Activated T-helper 1 cell treated with anti-CD3 and anti-CD28 coated beads, Interleukin-12 subunit alpha, Interleukin-12 subunit beta, Interleukin-2, Interleukin-4 antibody, amounts not matched to agents 30 ng/mL and 10 ng/mL and 1 ng/mL, durations not matched to agents 14 hours and 24 hours and 36 hours (primary cell): ENCODE data around the gene SLTM. TPM values are rescaled to one million over a fixed set of nuclear protein-coding genes. Genes with fewer than 3 reads are reported as not detected.
A peak's percentile ranks its signal among the peaks of the same experiment; 100 is the strongest.
"Not testable (repeated sequence)": the region's sequence is repeated elsewhere in the genome, so short reads cannot be mapped to it uniquely, and the experiment has no call there.

Experiments
- DNase-seq: peaks from one replicate; pipeline ENCODE4 v3.0.0; 2021; ENCODE audit warnings: low spot score
- H3K27ac Mint-ChIP-seq: one replicate; pipeline ENCODE4 v1.8.0; 2021; ENCODE audit warnings: mild to moderate bottlenecking, mixed read lengths
- H3K27me3 Mint-ChIP-seq: one replicate; pipeline ENCODE4 v1.8.0; 2022; ENCODE audit warnings: mild to moderate bottlenecking, moderate library complexity, mixed read lengths; ENCODE audit not compliant: insufficient read depth
- H3K36me3 Mint-ChIP-seq: one replicate; pipeline ENCODE4 v1.8.0; 2021; ENCODE audit warnings: low read depth, mixed read lengths
- H3K4me1 Mint-ChIP-seq: one replicate; pipeline ENCODE4 v1.8.0; 2021; ENCODE audit warnings: low read depth, mixed read lengths
- H3K4me3 Mint-ChIP-seq: one replicate; pipeline ENCODE4 v1.8.0; 2021; ENCODE audit warnings: mild to moderate bottlenecking, moderate library complexity, mixed read lengths
- H3K9me3 Mint-ChIP-seq: one replicate; pipeline ENCODE4 v1.8.0; 2021; ENCODE audit warnings: mixed read lengths
- intact Hi-C: fragments of 100-400 bp; cut with micrococcal nuclease; formaldehyde crosslinking; loops from one replicate; pipeline ENCODE4 v1.15.1; 2024
- total RNA-seq: library from RNA; stranded (reverse); gene quantifications from 2 replicates; pipeline ENCODE4 v1.2.3, GENCODE V29; 2022

The SLTM gene
- total RNA-seq, 1 donor from 2014 or later = 142 TPM

DNA sequence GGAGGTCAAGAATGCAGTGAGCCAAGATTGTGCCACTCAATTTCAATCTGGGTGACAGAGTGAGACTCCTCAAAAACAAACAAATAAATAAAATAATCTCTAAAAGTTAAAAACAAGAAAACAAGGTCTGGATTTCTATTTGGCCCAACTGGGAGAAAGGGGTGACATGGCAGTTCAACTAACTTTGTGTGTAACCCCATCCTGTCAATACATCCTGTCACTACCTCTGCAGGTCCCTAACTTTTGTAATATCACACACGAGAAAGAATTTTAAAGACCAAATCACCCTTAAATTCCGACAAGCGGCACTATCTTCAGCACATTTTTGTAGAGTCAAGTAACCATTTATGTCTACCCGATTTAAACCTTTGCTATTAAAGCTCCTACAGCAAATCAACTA, 10.2 kb downstream of the SLTM start:
- Mint-ChIP-seq H3K27ac (no peak overlapping the region), H3K36me3 (peaks cover 20% of the 10 kb centered on the region), H3K27me3 (no peaks in the 10 kb centered on the region)

DNA sequence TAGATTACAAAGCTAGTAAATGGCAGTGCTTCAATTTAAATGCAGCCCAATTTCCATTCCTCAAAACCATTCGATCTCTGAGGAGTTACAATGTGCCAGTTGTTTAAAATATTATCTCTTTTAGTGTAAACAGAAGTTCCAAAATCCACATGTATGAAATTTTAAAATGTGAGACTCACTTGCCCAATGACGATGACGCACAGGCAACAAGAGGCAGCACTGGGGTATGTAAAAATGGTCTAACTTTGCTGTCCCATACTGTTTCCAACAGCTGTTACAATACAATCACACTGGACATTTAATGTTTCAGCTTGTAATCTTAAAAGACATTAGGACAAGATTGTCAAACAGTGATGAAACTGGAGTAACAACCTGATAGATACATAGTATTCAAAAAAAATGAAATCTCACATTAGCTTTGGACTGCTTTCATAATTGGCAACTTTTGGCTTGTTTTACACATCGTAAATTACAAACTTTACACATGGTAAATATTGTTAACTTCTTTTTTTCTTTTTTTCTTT, 12.2 kb downstream of the SLTM start:
- no peaks in the 10 kb centered on the region for H3K9me3 Mint-ChIP-seq
- no peak overlapping the region for H3K4me3 Mint-ChIP-seq
- no peak overlapping the region for H3K27ac Mint-ChIP-seq
- intact Hi-C loops = no loop called here
- no peaks in the 10 kb centered on the region for H3K27me3 Mint-ChIP-seq
- DNase-seq = no peak
- H3K36me3 Mint-ChIP-seq = peaks cover 24% of the 10 kb centered on the region
- H3K4me1 Mint-ChIP-seq = peaks cover 26% of the 10 kb centered on the region

More for the DNA sequence above, 10.2 kb downstream of the SLTM start:
- H3K9me3 Mint-ChIP-seq = no peaks in the 10 kb centered on the region
- H3K4me3 Mint-ChIP-seq = no peak overlapping the region
- H3K4me1 Mint-ChIP-seq = peaks cover 18% of the 10 kb centered on the region
- DNase-seq = no peak
- intact Hi-C loops = no loop called here

DNA sequence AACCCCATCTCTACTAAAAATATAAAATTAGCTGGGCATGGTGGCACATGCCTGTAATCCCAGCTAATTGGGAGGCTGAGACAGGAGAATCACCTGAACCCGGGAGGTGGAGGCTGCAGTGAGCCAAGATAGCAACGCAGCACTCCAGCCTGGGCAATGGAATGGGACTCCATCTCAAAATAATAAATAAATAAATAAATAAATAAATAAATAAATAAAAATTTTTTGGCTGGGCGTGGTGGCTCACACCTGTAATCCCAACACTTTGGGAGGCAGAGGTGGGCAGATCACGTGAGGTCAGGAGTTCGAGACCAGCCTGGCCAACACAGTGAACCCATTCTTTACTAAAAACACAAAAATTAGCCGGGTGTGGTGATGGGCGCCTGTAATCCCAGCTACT, 13.0 kb downstream of the SLTM start:
- H3K9me3 Mint-ChIP-seq, intact Hi-C loops, H3K27me3 Mint-ChIP-seq, DNase-seq, H3K27ac Mint-ChIP-seq, H3K4me3 Mint-ChIP-seq: not testable (repeated sequence)
- peaks cover 22% of the 10 kb centered on the region for H3K4me1 Mint-ChIP-seq
- H3K36me3 Mint-ChIP-seq = peaks cover 20% of the 10 kb centered on the region

DNA sequence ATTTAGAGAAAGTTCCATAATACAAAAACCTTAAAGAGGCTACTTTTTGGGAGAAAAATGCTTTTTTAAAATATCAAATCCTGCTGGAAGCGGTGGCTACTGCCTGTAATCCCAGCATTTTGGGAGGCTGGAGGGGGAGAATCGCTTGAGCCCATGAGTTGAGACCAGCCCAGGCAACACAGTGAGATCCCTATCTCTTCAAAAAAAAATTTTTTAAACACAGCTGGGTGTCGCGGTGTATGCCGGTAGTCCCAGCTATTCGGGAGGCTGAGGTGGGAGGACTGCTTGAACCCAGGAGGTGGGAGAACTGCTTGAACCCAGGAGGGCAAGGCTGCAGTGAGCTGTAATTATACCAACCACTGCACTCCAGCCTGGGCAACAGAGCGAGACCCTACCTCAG, 14.2 kb downstream of the SLTM start:
- intact Hi-C loops = no loop called here
- peaks cover 26% of the 10 kb centered on the region for H3K36me3 Mint-ChIP-seq
- H3K4me3 Mint-ChIP-seq = no peak overlapping the region
- H3K4me1 Mint-ChIP-seq = peaks cover 31% of the 10 kb centered on the region
- DNase-seq = no peak
- no peak overlapping the region for H3K27ac Mint-ChIP-seq
- no peaks in the 10 kb centered on the region for H3K27me3 Mint-ChIP-seq
- H3K9me3 Mint-ChIP-seq = no peaks in the 10 kb centered on the region

DNA sequence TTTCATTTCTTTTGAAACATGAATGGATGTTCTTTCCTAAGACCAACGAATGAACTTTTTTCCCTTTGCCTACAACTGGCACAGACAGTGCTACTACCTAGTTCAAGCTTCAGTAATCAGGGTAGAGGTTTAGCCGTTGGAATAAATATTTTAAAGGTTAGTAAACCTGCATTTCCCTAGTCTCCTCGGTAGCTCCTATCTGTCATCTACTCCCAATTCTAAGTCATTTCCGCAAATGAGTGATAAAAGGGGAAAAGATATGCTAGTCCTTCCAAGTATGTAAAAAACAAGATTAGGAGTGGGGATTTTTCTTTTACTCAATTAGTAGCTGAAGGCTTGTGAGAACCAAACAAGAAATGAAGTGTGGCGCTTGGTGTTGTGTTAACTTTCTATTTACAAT, 15.2 kb downstream of the SLTM start:
- no peak overlapping the region for H3K27ac Mint-ChIP-seq
- no peaks in the 10 kb centered on the region for H3K27me3 Mint-ChIP-seq
- no peak overlapping the region for H3K4me3 Mint-ChIP-seq
- no peaks in the 10 kb centered on the region for H3K9me3 Mint-ChIP-seq
- no peak for DNase-seq
- H3K36me3 Mint-ChIP-seq = peaks cover 29% of the 10 kb centered on the region
- intact Hi-C loops = no loop called here
- H3K4me1 Mint-ChIP-seq = peaks cover 28% of the 10 kb centered on the region

DNA sequence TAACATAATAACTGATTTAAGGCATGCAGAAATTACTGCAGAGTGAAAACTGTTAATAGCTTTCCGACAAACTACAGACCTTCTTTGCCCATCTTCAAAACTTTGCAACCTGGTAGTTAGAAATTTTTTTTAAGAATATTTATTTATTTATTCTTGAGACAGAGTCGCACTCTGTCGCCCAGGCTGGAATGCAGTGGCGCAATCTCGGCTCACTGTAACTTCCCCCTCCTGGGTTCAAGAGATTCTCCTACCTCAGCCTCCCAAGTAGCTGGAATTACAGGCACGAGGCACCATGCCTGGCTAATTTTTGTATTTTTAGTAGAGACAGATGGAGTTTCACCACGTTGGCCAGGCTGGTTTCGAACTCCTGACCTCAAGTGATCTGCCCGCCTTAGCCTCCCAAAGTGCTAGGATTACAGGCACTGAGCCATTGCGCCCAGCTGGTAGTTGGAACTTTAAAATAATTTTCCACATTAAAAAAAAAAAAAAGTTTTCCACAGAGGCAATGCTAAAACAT, 15.8 kb downstream of the SLTM start:
- Mint-ChIP-seq H3K36me3 (peaks cover 26% of the 10 kb centered on the region), H3K4me1 (peaks cover 26% of the 10 kb centered on the region)
- intact Hi-C loops, H3K4me3 Mint-ChIP-seq, H3K27me3 Mint-ChIP-seq, H3K9me3 Mint-ChIP-seq, DNase-seq, H3K27ac Mint-ChIP-seq: not testable (repeated sequence)

DNA sequence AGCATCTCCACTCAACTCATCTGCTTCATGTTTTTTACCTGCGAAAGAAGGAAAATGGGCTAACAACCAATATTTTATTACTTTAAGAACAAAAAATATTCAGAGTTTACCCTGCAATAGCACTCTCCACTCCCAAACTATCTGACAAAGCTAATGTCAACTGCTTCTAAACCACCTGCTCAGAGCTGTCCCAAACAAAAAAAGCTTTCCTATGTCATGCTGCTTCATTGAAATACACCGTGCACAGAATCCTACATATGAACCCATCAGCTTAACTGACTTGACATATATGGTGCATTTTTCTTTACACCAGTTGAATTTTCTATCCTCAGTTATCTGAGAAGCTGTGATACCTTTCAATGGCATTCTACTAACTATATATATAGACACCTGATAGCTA, 16.5 kb downstream of the SLTM start:
- intact Hi-C loops = no loop called here
- Mint-ChIP-seq H3K27ac (no peak overlapping the region), H3K4me3 (no peak overlapping the region), H3K4me1 (peaks cover 26% of the 10 kb centered on the region), H3K27me3 (no peaks in the 10 kb centered on the region), H3K9me3 (no peaks in the 10 kb centered on the region), H3K36me3 (peaks cover 26% of the 10 kb centered on the region)
- DNase-seq = no peak

DNA sequence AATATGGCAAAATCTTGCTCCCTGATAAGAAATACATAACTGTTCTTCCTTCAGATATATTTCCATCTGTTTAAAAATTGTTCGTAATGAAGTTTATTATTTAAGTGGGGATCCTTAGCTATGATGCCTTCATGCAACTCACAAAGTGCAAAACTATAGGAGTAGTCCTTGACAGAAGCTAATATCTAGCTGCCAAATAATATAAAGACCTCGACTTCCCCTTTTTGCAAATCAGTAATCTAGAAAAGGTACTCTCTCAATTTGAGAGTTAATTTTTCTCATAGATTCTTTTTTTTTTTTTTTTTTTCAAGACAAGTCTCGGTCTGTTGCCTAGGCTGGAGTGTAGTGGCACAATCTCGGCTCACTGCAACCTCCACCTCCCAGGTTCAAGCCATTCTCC, 23.0 kb downstream of the SLTM start:
- Mint-ChIP-seq H3K27ac (no peak overlapping the region), H3K4me3 (no peak overlapping the region), H3K36me3 (peaks cover 53% of the 10 kb centered on the region), H3K27me3 (no peaks in the 10 kb centered on the region), H3K4me1 (peaks cover 57% of the 10 kb centered on the region), H3K9me3 (no peaks in the 10 kb centered on the region)
- intact Hi-C loops = no loop called here
- DNase-seq = no peak

DNA sequence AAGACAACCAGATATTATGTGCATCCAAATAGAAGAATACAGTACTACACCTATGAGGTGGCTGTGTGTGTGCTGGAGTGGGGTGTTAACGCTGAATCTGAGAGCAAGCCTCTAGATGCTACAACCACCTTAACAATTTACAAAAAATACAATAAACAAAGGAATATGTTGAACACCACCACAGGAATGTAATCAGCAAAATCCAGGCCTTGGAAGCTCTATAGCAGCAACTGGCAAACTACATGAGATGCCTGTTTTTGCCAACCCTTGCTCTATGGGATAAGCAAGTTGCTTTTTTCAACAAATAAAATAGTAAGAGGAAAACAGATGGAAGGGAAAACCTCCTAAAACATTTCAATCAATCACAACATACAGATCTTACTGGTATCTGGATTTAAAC, 23.9 kb downstream of the SLTM start:
- no peak for DNase-seq
- Mint-ChIP-seq H3K4me1 (peaks cover 52% of the 10 kb centered on the region), H3K9me3 (no peaks in the 10 kb centered on the region), H3K36me3 (peaks cover 48% of the 10 kb centered on the region), H3K27ac (peak overlapping the region; percentile 12), H3K27me3 (no peaks in the 10 kb centered on the region), H3K4me3 (no peak overlapping the region)
- intact Hi-C loops = no loop called here

DNA sequence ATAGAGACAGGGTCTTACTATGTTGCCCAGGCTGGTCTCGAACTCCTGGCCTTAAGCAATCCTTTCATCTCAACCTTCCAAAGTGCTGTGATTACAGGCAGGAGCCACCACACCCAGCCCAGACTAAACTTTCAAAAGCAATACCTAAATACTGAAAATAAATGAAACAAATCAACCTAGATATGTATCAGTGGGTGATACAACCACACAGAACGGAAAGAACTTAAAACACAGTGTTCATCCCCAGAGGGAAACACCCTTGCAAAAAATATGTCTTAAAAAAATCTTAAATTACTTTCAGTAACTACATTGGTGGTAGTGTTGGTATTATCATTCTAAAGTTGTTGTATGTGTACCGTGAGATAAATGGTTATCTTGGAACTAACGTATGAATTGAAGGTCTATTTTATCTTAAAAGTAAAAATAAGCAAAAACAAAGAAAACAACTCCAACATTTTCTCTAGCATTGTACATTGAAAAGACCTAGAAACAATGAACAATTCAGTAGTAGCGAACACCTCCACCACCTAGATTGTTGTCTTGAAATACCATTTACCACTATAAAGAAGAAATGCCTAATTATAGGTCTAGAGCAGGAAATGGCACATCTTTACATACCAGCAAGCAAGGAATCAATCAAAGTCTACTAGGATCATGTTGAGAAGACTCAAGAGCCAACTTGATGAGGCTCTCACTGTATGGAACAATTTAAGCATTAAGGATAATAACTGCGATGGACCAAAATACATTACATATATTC, 24.7 kb downstream of the SLTM start:
- DNase-seq = no peak
- no peaks in the 10 kb centered on the region for H3K9me3 Mint-ChIP-seq
- intact Hi-C loops = no loop called here
- peaks cover 41% of the 10 kb centered on the region for H3K36me3 Mint-ChIP-seq
- H3K27ac Mint-ChIP-seq = peak overlapping the region; percentile 65
- peaks cover 47% of the 10 kb centered on the region for H3K4me1 Mint-ChIP-seq
- no peak overlapping the region for H3K4me3 Mint-ChIP-seq
- H3K27me3 Mint-ChIP-seq = no peaks in the 10 kb centered on the region

DNA sequence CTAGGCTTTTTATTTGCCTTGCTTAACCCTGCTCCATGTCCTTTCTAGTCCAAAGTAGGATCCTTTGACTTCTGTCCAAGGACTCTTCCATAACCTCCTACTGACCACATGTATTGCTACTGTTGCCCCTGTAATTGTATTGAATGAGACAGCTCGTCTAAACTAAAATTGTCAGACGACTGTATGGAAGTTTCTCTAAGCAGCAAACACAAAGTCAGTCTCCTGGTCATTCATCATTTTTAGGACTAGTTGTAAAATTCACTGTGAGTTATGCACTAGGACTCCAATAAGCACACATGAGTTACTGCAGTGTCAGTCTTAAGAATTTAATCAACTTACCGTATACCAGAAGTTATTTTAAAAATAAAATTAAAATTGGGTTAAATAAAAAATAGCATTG, 32.8 kb downstream of the SLTM start:
- Mint-ChIP-seq H3K27ac (no peak overlapping the region), H3K4me3 (no peak overlapping the region), H3K36me3 (peaks cover 36% of the 10 kb centered on the region), H3K9me3 (no peaks in the 10 kb centered on the region), H3K4me1 (peaks cover 4% of the 10 kb centered on the region), H3K27me3 (no peaks in the 10 kb centered on the region)
- no peak for DNase-seq
- intact Hi-C loops = no loop called here

DNA sequence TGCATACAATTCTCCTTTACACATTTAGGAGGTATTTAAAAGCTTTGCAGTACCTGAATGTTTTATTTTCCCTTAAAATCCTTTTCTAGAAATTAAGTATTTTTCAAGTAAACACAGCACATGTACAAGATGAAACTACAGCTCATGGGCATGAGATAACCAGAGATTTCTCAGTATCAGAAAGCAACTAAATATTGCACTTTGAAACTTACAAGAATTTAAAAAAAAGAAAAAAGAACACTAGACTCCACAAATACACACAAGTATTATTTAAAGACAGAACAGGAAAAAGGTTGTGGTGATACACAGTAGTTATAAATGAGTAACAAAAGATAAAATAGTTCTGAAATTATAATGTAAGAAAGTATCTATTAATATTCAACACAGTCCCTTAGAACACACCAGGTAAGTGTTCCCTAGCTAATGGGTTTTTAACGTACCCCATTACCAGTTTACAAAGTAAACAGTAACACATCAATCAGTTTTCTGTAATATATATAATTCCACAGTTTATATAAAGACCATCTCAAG, 35.3 kb downstream of the SLTM start:
- H3K36me3 Mint-ChIP-seq = peaks cover 50% of the 10 kb centered on the region
- peaks cover 4% of the 10 kb centered on the region for H3K4me1 Mint-ChIP-seq
- intact Hi-C loops = no loop called here
- no peaks in the 10 kb centered on the region for H3K27me3 Mint-ChIP-seq
- no peaks in the 10 kb centered on the region for H3K9me3 Mint-ChIP-seq
- H3K27ac Mint-ChIP-seq = no peak overlapping the region
- DNase-seq = no peak
- no peak overlapping the region for H3K4me3 Mint-ChIP-seq

DNA sequence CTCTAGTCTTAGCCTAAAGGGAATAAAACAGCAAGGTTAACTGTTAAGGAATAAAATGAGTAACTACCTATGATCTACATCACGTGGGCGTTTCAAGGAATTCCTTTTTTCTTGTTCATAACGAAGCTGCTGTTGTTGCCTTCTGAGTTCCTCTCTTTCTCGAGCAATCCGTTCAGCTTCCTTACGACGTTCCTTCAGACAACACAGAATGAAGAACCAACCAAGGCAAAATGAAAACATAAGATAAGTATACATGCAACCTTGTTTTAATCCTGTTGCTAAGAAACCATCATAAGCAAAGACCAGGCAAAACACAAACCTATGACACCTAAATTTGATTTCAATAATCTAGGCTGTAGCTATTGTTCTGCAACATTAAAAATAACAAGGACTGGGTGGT, 44.1 kb downstream of the SLTM start:
- H3K4me3 Mint-ChIP-seq = no peak overlapping the region
- H3K27me3 Mint-ChIP-seq = no peaks in the 10 kb centered on the region
- peak overlapping the region; percentile 67 for H3K27ac Mint-ChIP-seq
- H3K9me3 Mint-ChIP-seq = no peaks in the 10 kb centered on the region
- peaks cover 71% of the 10 kb centered on the region for H3K36me3 Mint-ChIP-seq
- DNase-seq = no peak
- peaks cover 15% of the 10 kb centered on the region for H3K4me1 Mint-ChIP-seq
- intact Hi-C loops = no loop called here
